Measurements from ENCODE around the gene MTFR1L.

Gene MTFR1L

DNA sequence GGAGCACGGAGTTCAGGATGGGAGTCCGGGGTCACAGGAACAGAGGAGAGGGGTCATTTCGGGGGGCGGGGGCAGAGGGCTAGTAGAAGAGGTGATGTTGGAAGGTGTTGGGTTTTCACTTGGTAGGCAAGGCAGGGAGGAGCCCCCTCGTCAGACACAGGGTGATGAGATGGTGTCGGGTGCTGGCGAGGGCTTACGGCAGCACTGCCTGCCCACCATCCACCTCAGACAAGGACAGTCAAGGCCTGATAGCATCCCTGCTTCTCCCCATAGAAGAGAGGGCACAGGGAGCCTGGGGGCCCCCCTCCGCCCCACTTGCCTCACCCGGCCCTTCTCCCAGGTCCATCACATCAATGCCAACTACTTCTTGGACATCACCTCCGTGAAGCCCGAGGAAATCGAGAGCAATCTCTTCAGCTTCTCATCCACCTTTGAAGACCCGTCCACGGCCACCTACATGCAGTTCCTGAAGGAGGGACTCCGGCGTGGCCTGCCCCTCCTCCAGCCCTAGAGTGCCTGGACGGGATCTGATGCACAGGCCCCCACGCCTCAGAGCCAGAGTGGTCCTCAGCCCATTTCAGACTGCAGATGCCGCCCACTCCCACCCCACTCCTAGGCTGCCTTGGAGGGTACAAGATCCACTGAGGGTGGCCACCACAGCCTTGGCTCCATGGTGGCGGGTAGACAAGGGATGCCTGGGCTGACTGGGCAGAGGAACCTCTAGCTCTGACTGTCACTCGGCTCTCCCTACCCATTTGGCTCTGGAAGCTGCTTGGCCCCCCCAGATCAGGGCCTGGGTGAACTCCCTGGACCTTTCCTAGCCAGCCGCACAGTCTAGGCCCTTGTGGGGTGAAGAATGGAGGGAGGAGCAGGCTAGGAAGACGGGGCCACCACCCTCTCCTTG lies 4.3 kb upstream of the MTFR1L start:
- Histone ChIP-seq H3K4me1 (ENCODE audit: control insufficient read depth in 1 of 2, insufficient read depth in 1 of 2, low read depth in 1 of 2, low read length in 1 of 2) (peaks cover 7 to 14% of the 10 kb centered on the region in 2 experiments), H3K9me3 (no peaks in the 10 kb centered on the region), H3K4me3 (ENCODE audit: low read depth in 1 of 2, low read length in 1 of 2) (no peak overlapping the region), H3K27me3 (no peaks in the 10 kb centered on the region), H3K36me3 (peaks cover 17% of the 10 kb centered on the region), H3K27ac (no peak overlapping the region)
- no peak for TF ChIP-seq CTCF (IDR thresholded peaks at IDR 0.05)

GRCh38 chr1:25816112-25816718 lies 3.5 kb upstream of the MTFR1L start:
- Histone ChIP-seq H3K4me1 (ENCODE audit: control insufficient read depth in 1 of 2, insufficient read depth in 1 of 2, low read depth in 1 of 2, low read length in 1 of 2) (peaks cover 14 to 15% of the 10 kb centered on the region in 2 experiments), H3K9me3 (no peaks in the 10 kb centered on the region), H3K4me3 (ENCODE audit: low read depth in 1 of 2, low read length in 1 of 2) (no peak overlapping the region), H3K27me3 (no peaks in the 10 kb centered on the region), H3K36me3 (peaks cover 17% of the 10 kb centered on the region), H3K27ac (no peak overlapping the region)
- TF ChIP-seq CTCF (IDR thresholded peaks at IDR 0.05) = no peak

GRCh38 chr1:25817840-25818501 lies 1.8 kb upstream of the MTFR1L start:
- no peak overlapping the region for H3K4me3 ChIP-seq (ENCODE audit: low read depth in 1 of 2, low read length in 1 of 2)
- no peaks in the 10 kb centered on the region for H3K27me3 ChIP-seq
- H3K9me3 ChIP-seq = no peaks in the 10 kb centered on the region
- H3K4me1 ChIP-seq (ENCODE audit: control insufficient read depth in 1 of 2, insufficient read depth in 1 of 2, low read depth in 1 of 2, low read length in 1 of 2) = peaks cover 22 to 24% of the 10 kb centered on the region in 2 experiments
- H3K36me3 ChIP-seq = peaks cover 17% of the 10 kb centered on the region
- H3K27ac ChIP-seq = no peak overlapping the region
- TF ChIP-seq CTCF (IDR thresholded peaks at IDR 0.05) = no peak

- H3K36me3 ChIP-seq = peaks cover 17% of the 10 kb centered on the region
- no peak for TF ChIP-seq CTCF (IDR thresholded peaks at IDR 0.05)
- no peaks in the 10 kb centered on the region for H3K27me3 ChIP-seq
- no peak overlapping the region for H3K4me3 ChIP-seq (ENCODE audit: low read depth in 1 of 2, low read length in 1 of 2)
- no peaks in the 10 kb centered on the region for H3K9me3 ChIP-seq
- H3K4me1 ChIP-seq (ENCODE audit: control insufficient read depth in 1 of 2, insufficient read depth in 1 of 2, low read depth in 1 of 2, low read length in 1 of 2) = peaks cover 22 to 24% of the 10 kb centered on the region in 2 experiments
- no peak overlapping the region for H3K27ac ChIP-seq
These were observed 1.2 kb upstream of the MTFR1L start for GRCh38 chr1:25818569-25818968.

- no peaks in the 10 kb centered on the region for H3K27me3 ChIP-seq
- peaks cover 16% of the 10 kb centered on the region for H3K36me3 ChIP-seq
- peak overlapping the region; percentile 88 to 89 for H3K4me3 ChIP-seq (ENCODE audit: low read depth in 1 of 2, low read length in 1 of 2)
- TF ChIP-seq CTCF (IDR thresholded peaks at IDR 0.05) = no peak
- peak overlapping the region; percentile 86 for H3K27ac ChIP-seq
- H3K4me1 ChIP-seq (ENCODE audit: control insufficient read depth in 1 of 2, insufficient read depth in 1 of 2, low read depth in 1 of 2, low read length in 1 of 2) = peaks cover 22 to 24% of the 10 kb centered on the region in 2 experiments
- H3K9me3 ChIP-seq = no peaks in the 10 kb centered on the region
These were observed 725 bp downstream of the MTFR1L start for GRCh38 chr1:25820247-25821111.
